ENCODE measurements around the gene TMEM163.

TMEM163 gene

DNA sequence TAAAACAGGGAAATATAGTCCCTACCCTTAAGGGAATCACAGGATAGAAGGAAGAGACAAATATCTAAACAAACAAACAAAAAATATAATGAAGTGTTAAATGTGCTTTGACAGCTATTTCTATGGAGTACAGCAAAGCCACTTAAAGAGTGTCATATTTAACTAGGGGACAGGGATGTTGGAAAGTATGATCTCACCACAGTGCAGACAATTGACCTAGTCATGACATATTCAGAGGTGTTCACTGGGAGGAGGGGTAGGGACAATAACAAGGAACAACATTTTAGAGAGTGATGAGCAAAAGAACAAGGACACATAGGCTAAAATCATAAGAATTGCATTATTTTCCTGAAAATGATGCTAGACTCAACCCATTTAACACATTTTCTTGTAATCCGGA, 107.5 kb downstream of the TMEM163 start:
- Histone ChIP-seq H3K36me3 (no peaks in the 10 kb centered on the region), H3K27ac (no peak overlapping the region), H3K27me3 (no peaks in the 10 kb centered on the region), H3K4me3 (ENCODE audit: low read depth in 1 of 2, low read length in 1 of 2) (no peak overlapping the region), H3K9me3 (no peaks in the 10 kb centered on the region), H3K4me1 (ENCODE audit: control insufficient read depth in 1 of 2, insufficient read depth in 1 of 2, low read depth in 1 of 2, low read length in 1 of 2) (no peaks in the 10 kb centered on the region)
- TF ChIP-seq, protein P1, sequence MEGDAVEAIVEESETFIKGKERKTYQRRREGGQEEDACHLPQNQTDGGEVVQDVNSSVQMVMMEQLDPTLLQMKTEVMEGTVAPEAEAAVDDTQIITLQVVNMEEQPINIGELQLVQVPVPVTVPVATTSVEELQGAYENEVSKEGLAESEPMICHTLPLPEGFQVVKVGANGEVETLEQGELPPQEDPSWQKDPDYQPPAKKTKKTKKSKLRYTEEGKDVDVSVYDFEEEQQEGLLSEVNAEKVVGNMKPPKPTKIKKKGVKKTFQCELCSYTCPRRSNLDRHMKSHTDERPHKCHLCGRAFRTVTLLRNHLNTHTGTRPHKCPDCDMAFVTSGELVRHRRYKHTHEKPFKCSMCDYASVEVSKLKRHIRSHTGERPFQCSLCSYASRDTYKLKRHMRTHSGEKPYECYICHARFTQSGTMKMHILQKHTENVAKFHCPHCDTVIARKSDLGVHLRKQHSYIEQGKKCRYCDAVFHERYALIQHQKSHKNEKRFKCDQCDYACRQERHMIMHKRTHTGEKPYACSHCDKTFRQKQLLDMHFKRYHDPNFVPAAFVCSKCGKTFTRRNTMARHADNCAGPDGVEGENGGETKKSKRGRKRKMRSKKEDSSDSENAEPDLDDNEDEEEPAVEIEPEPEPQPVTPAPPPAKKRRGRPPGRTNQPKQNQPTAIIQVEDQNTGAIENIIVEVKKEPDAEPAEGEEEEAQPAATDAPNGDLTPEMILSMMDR (IDR thresholded peaks at IDR 0.05) = no peak

DNA sequence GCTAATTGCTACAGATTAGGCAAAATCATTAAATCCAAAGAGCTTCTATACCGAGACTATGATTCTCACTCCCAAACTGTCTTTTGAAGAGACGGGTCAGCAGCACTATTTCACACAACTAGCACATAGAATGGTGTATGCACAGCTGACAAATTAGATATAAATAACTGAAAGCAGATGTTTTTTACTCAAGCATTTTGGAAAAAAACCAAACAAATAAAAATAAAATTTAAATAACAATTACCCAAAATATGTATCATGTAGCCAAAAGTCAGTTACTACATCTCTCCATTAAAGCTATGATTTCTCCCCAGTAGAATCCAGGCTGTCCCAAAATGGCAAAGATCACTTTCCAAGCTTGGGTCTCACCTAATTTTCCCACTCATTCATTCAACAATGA, 107.9 kb downstream of the TMEM163 start:
- Histone ChIP-seq H3K27me3 (no peaks in the 10 kb centered on the region), H3K4me1 (ENCODE audit: control insufficient read depth in 1 of 2, insufficient read depth in 1 of 2, low read depth in 1 of 2, low read length in 1 of 2) (no peaks in the 10 kb centered on the region), H3K4me3 (ENCODE audit: low read depth in 1 of 2, low read length in 1 of 2) (no peak overlapping the region), H3K36me3 (no peaks in the 10 kb centered on the region), H3K9me3 (no peaks in the 10 kb centered on the region), H3K27ac (no peak overlapping the region)
- TF ChIP-seq, protein P1 (IDR thresholded peaks at IDR 0.05) = no peak

DNA sequence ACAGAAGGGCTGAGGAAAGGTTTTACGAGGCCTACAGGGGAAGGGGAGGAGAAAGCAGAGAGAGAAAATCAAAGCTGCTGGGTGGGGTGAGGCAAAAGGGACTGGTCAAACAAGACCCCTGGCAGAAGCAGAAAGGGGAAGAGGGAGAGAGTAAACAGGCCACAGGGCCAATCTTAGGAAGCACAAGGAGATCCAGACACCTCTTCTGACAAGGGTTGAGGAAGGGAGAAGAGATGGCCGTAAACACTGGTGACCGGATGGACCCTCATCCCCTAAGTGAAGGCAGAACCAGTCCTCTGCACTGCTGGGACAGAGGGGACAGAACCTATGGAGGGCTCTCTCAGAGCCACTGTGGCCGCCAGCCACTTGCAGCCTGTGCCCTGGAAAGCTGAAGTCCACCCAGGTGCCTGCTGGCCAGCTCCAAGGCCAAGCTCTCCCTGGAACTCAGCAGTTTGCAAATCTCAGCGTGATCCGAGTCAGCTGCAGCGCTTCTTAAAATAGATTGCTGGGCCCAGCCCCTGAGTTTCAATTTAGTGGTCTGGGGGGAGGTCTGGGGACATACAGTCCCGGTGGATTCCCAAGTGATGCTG, 108.8 kb downstream of the TMEM163 start:
- Histone ChIP-seq H3K27me3 (no peaks in the 10 kb centered on the region), H3K36me3 (no peaks in the 10 kb centered on the region), H3K4me3 (ENCODE audit: low read depth in 1 of 2, low read length in 1 of 2) (no peak overlapping the region), H3K9me3 (no peaks in the 10 kb centered on the region), H3K4me1 (ENCODE audit: control insufficient read depth in 1 of 2, insufficient read depth in 1 of 2, low read depth in 1 of 2, low read length in 1 of 2) (no peaks in the 10 kb centered on the region), H3K27ac (no peak overlapping the region)
- TF ChIP-seq, protein P1 (IDR thresholded peaks at IDR 0.05) = no peak

DNA sequence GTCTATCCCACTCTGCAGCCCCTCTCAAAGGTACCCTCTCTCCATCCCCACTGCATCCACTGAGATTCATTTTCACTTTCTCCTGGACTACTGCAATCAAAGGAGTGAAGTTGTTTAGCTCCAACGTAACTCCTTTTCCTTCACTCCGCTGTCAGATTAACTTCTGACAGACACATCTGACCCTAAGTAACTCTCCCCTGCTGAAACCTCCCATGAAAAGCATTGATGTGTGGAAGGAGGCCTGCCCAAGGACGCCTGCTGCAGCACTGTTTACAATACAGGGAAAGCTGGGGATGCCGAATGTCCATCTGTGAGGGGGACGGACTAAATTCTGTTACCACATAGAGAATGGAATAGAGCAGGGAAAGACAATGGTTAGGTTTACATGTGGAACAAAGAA, 114.8 kb downstream of the TMEM163 start:
- Histone ChIP-seq H3K9me3 (no peaks in the 10 kb centered on the region), H3K27ac (no peak overlapping the region), H3K36me3 (no peaks in the 10 kb centered on the region), H3K4me1 (ENCODE audit: control insufficient read depth in 1 of 2, insufficient read depth in 1 of 2, low read depth in 1 of 2, low read length in 1 of 2) (no peaks in the 10 kb centered on the region), H3K27me3 (no peaks in the 10 kb centered on the region), H3K4me3 (ENCODE audit: low read depth in 1 of 2, low read length in 1 of 2) (no peak overlapping the region)
- TF ChIP-seq, protein P1 (IDR thresholded peaks at IDR 0.05) = no peak

GRCh38 chr2:134602666-134603065, 116.1 kb downstream of the TMEM163 start:
- Histone ChIP-seq H3K36me3 (no peaks in the 10 kb centered on the region), H3K9me3 (no peaks in the 10 kb centered on the region), H3K4me1 (ENCODE audit: control insufficient read depth in 1 of 2, insufficient read depth in 1 of 2, low read depth in 1 of 2, low read length in 1 of 2) (no peaks in the 10 kb centered on the region), H3K27ac (no peak overlapping the region), H3K4me3 (ENCODE audit: low read depth in 1 of 2, low read length in 1 of 2) (no peak overlapping the region), H3K27me3 (no peaks in the 10 kb centered on the region)
- TF ChIP-seq, protein P1 (IDR thresholded peaks at IDR 0.05) = no peak

GRCh38 chr2:134601264-134601663, 117.5 kb downstream of the TMEM163 start:
- H3K9me3 ChIP-seq = no peaks in the 10 kb centered on the region
- no peak overlapping the region for H3K27ac ChIP-seq
- TF ChIP-seq, protein P1 (IDR thresholded peaks at IDR 0.05) = no peak
- H3K4me3 ChIP-seq (ENCODE audit: low read depth in 1 of 2, low read length in 1 of 2) = no peak overlapping the region
- no peaks in the 10 kb centered on the region for H3K27me3 ChIP-seq
- H3K36me3 ChIP-seq = no peaks in the 10 kb centered on the region
- H3K4me1 ChIP-seq (ENCODE audit: control insufficient read depth in 1 of 2, insufficient read depth in 1 of 2, low read depth in 1 of 2, low read length in 1 of 2) = no peaks in the 10 kb centered on the region
